Measurements from ENCODE around the gene WWC2.

The WWC2 gene

DNA sequence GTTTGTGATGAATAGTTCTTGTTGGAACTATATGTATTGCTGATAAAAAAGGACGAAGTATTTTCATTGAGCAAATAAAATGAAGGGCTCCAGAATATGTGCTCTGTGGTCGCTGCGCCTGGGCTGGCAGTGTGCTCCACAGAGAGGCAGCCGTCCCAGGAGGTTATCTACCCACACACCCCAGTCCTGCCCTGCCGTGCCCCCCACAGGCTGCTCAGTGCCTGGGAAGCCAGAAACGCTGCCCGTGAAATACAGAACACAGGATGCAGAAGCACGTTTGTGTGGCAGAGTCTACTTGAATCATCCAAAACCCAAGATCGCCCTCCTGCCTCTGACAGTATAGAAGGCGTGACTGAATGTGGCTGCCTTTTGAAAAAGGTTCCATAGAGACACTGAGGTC lies 219.6 kb downstream of the WWC2 start:
- Histone ChIP-seq H3K9ac (ENCODE audit: low read length) (no peak overlapping the region), H3K27me3 (ENCODE audit: low read depth, low read length) (no peaks in the 10 kb centered on the region), H3K79me2 (ENCODE audit: low read length) (no peaks in the 10 kb centered on the region), H3K4me1 (ENCODE audit: low read length) (no peaks in the 10 kb centered on the region), H2AFZ (ENCODE audit: low read depth, low read length) (no peak overlapping the region), H3K36me3 (replicated peaks; ENCODE audit: low read depth, low read length) (no peaks in the 10 kb centered on the region), H3K27ac (ENCODE audit: low read length) (no peak overlapping the region), H4K20me1 (ENCODE audit: insufficient read depth, low read length) (no peaks in the 10 kb centered on the region), H3K4me3 (ENCODE audit: low read length) (no peak overlapping the region), H3K4me2 (ENCODE audit: low read length) (no peak overlapping the region), H3K9me3 (ENCODE audit: insufficient read depth, low read length) (no peaks in the 10 kb centered on the region)
- no peak for TF ChIP-seq EZH2phosphoT487 (IDR thresholded peaks at IDR 0.05; ENCODE audit: low read depth)
- TF ChIP-seq, protein P1, sequence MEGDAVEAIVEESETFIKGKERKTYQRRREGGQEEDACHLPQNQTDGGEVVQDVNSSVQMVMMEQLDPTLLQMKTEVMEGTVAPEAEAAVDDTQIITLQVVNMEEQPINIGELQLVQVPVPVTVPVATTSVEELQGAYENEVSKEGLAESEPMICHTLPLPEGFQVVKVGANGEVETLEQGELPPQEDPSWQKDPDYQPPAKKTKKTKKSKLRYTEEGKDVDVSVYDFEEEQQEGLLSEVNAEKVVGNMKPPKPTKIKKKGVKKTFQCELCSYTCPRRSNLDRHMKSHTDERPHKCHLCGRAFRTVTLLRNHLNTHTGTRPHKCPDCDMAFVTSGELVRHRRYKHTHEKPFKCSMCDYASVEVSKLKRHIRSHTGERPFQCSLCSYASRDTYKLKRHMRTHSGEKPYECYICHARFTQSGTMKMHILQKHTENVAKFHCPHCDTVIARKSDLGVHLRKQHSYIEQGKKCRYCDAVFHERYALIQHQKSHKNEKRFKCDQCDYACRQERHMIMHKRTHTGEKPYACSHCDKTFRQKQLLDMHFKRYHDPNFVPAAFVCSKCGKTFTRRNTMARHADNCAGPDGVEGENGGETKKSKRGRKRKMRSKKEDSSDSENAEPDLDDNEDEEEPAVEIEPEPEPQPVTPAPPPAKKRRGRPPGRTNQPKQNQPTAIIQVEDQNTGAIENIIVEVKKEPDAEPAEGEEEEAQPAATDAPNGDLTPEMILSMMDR (IDR thresholded peaks at IDR 0.05; ENCODE audit: low read depth, low read length): no peak

DNA sequence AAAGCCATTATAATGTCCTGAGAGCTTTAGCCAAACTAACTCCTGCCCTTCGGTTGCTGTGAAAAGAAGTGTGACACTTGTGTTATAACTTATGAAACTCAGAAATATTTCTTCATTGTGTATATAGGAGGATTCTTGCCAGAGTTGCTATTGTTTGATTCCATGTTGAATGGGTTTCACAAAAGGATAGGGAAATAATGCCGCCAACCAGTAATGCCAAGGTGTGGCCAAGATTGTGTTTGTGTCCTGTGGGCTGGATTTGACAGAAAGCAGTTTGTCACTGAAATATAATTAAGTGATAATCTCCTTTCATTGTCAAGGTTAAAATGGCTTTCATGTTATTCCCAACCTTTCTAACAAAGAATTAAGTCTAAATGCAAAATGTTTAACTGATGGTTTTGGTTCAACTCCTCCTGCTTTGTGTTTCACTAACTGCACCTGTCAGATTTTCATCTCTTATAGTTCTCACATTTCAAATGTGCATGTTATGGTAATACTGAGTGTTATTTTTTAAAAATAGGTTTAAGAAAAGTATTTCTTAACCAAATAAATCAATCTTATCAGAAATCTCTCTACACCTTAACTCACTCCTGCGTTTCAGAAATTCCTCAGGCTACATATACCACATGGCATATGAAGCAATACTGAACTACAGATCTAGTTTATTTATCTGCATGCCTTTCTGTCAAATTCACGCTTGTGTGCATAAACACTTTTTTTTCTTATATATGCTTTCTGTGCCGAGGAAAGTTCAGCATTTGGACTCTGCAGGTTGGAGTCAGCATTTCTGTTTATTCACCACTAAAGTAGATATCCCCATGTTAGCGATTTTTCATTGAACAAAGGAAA lies 221.4 kb downstream of the WWC2 start, which contains the start of gene CLDN22:
Gene CLDN22, minus strand, starts transcription at position 66 of the 849 bp plus-strand sequence. Its CDS starts 58 bp downstream, at position 8.
- Histone ChIP-seq H4K20me1 (ENCODE audit: insufficient read depth, low read length) (no peaks in the 10 kb centered on the region), H3K27me3 (ENCODE audit: low read depth, low read length) (no peaks in the 10 kb centered on the region), H3K4me1 (ENCODE audit: low read length) (no peaks in the 10 kb centered on the region), H3K4me2 (ENCODE audit: low read length) (no peak within 1 kb of the TSS), H3K36me3 (replicated peaks; ENCODE audit: low read depth, low read length) (no peaks in the 10 kb centered on the region), H3K79me2 (ENCODE audit: low read length) (no peaks in the 10 kb centered on the region), H3K9ac (ENCODE audit: low read length) (no peak within 1 kb of the TSS), H2AFZ (ENCODE audit: low read depth, low read length) (no peak within 1 kb of the TSS), H3K9me3 (ENCODE audit: insufficient read depth, low read length) (no peaks in the 10 kb centered on the region), H3K27ac (ENCODE audit: low read length) (no peak within 1 kb of the TSS), H3K4me3 (ENCODE audit: low read length) (no peak within 1 kb of the TSS)
- no peak for TF ChIP-seq EZH2phosphoT487 (IDR thresholded peaks at IDR 0.05; ENCODE audit: low read depth)
- TF ChIP-seq, protein P1 (IDR thresholded peaks at IDR 0.05; ENCODE audit: low read depth, low read length): no peak

DNA sequence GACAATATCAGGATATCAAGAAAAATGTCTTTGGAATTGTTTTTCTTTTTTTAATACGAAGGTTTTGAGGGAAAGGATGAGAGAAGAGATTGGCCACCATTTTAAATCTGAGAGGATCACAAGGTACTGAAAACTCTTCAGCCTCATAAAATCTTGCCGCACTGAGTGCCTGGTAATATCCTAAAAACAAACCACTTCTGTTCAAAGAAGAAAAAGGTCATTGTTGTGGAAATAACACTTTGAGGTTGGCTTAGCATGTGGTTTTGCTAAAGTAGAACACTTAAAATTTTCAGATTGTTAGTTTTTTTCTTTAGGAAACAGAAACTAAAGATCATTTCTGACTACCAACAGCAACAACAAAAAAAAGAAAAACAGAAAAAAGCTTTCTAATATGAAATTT lies 222.0 kb downstream of the WWC2 start:
- Histone ChIP-seq H2AFZ (ENCODE audit: low read depth, low read length) (no peak overlapping the region), H3K27ac (ENCODE audit: low read length) (no peak overlapping the region), H3K79me2 (ENCODE audit: low read length) (no peaks in the 10 kb centered on the region), H3K4me1 (ENCODE audit: low read length) (no peaks in the 10 kb centered on the region), H3K9me3 (ENCODE audit: insufficient read depth, low read length) (no peaks in the 10 kb centered on the region; the same call in 1 of the 2 replicates), H3K9ac (ENCODE audit: low read length) (no peak overlapping the region), H3K27me3 (ENCODE audit: low read depth, low read length) (no peaks in the 10 kb centered on the region), H3K36me3 (replicated peaks; ENCODE audit: low read depth, low read length) (no peaks in the 10 kb centered on the region), H3K4me2 (ENCODE audit: low read length) (no peak overlapping the region), H3K4me3 (ENCODE audit: low read length) (no peak overlapping the region), H4K20me1 (ENCODE audit: insufficient read depth, low read length) (no peaks in the 10 kb centered on the region)
- TF ChIP-seq EZH2phosphoT487 (IDR thresholded peaks at IDR 0.05; ENCODE audit: low read depth): no peak
- TF ChIP-seq, protein P1 (IDR thresholded peaks at IDR 0.05; ENCODE audit: low read depth, low read length): no peak

DNA sequence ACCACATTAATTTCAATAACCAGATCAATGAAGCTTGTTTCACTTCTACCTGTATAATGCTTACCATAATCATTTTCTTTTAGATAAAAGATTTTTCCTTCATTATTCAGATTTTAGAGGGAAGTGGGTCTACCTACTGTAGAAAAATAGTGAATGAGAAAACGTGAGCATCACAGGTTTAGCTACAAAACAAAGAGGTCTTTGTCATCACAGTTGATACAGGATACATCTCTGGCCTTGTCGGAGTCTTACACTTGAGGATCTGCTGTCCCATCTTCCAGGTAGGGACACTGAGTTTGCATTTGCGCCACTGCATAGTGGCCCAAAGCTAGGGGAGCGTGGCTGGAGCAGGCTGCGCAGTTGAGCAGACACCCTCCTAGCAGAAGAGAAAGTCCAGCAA lies 222.5 kb downstream of the WWC2 start:
- Histone ChIP-seq H3K9ac (ENCODE audit: low read length) (no peak overlapping the region), H3K36me3 (replicated peaks; ENCODE audit: low read depth, low read length) (no peaks in the 10 kb centered on the region), H3K27me3 (ENCODE audit: low read depth, low read length) (no peaks in the 10 kb centered on the region), H4K20me1 (ENCODE audit: insufficient read depth, low read length) (no peaks in the 10 kb centered on the region), H3K4me2 (ENCODE audit: low read length) (no peak overlapping the region), H3K27ac (ENCODE audit: low read length) (no peak overlapping the region), H3K79me2 (ENCODE audit: low read length) (no peaks in the 10 kb centered on the region), H3K4me1 (ENCODE audit: low read length) (no peaks in the 10 kb centered on the region), H3K4me3 (ENCODE audit: low read length) (no peak overlapping the region), H2AFZ (ENCODE audit: low read depth, low read length) (no peak overlapping the region), H3K9me3 (ENCODE audit: insufficient read depth, low read length) (no peaks in the 10 kb centered on the region; the same call in 1 of the 2 replicates)
- TF ChIP-seq, protein P1 (IDR thresholded peaks at IDR 0.05; ENCODE audit: low read depth, low read length): no peak
- no peak for TF ChIP-seq EZH2phosphoT487 (IDR thresholded peaks at IDR 0.05; ENCODE audit: low read depth)
